Activated B cell treated with CpG ODN at 0.5 μM for 24 hours (primary cell): ENCODE data around the gene USP37. TPM values are rescaled to one million over a fixed set of nuclear protein-coding genes. Genes with fewer than 3 reads are reported as not detected.

Experiments
- ATAC-seq: fragments of 200-7000 bp; cut with Tn5 transposase; one replicate; pipeline ENCODE4 v1.10.0; 2021; ENCODE audit warnings: low read depth, mild to moderate bottlenecking, moderate library complexity
- CTCF ChIA-PET: fragments of 350-600 bp; sonication (Branson Sonifier 250); formaldehyde crosslinking; loops from one replicate; lab custom pipeline; 2021; ENCODE audit warnings: antibody characterized with exemption; lab: Charles Lee
- POLR2A ChIA-PET: fragments of 350-600 bp; sonication (Branson Sonifier 250); formaldehyde crosslinking; loops from one replicate; lab custom pipeline; 2021; ENCODE audit warnings: antibody characterized with exemption; lab: Charles Lee
- DNase-seq: peaks from one replicate; pipeline ENCODE4 v3.0.0; 2022
- H3K27ac Mint-ChIP-seq: one replicate; pipeline ENCODE4 v1.8.0; 2020; ENCODE audit warnings: mixed read lengths
- H3K27me3 Mint-ChIP-seq: one replicate; pipeline ENCODE4 v1.8.0; 2021; ENCODE audit warnings: mixed read lengths
- H3K36me3 Mint-ChIP-seq: one replicate; pipeline ENCODE4 v1.8.0; 2021; ENCODE audit warnings: low read depth, mixed read lengths
- H3K4me1 Mint-ChIP-seq: one replicate; pipeline ENCODE4 v1.8.0; 2021; ENCODE audit warnings: mixed read lengths
- H3K4me3 Mint-ChIP-seq: one replicate; pipeline ENCODE4 v1.8.0; 2020; ENCODE audit warnings: mild to moderate bottlenecking, mixed read lengths
- H3K9me3 Mint-ChIP-seq: one replicate; pipeline ENCODE4 v1.8.0; 2020; ENCODE audit warnings: mixed read lengths
- intact Hi-C: fragments of 100-400 bp; cut with micrococcal nuclease; formaldehyde crosslinking; loops from one replicate; pipeline ENCODE4 v1.15.1; 2024
- total RNA-seq: library from RNA; stranded (reverse); gene quantifications from 2 replicates; pipeline ENCODE4 v1.2.3, GENCODE V29; 2022
- TF ChIP-seq, protein P1 (sequence below): fragments of 200-600 bp; IDR thresholded peaks from one replicate; pipeline ENCODE4 v1.8.0; 2022; ENCODE audit warnings: antibody characterized with exemption, mild to moderate bottlenecking

Gene USP37
- total RNA-seq, 1 donor from 2014 or later = 23.1 TPM

DNA sequence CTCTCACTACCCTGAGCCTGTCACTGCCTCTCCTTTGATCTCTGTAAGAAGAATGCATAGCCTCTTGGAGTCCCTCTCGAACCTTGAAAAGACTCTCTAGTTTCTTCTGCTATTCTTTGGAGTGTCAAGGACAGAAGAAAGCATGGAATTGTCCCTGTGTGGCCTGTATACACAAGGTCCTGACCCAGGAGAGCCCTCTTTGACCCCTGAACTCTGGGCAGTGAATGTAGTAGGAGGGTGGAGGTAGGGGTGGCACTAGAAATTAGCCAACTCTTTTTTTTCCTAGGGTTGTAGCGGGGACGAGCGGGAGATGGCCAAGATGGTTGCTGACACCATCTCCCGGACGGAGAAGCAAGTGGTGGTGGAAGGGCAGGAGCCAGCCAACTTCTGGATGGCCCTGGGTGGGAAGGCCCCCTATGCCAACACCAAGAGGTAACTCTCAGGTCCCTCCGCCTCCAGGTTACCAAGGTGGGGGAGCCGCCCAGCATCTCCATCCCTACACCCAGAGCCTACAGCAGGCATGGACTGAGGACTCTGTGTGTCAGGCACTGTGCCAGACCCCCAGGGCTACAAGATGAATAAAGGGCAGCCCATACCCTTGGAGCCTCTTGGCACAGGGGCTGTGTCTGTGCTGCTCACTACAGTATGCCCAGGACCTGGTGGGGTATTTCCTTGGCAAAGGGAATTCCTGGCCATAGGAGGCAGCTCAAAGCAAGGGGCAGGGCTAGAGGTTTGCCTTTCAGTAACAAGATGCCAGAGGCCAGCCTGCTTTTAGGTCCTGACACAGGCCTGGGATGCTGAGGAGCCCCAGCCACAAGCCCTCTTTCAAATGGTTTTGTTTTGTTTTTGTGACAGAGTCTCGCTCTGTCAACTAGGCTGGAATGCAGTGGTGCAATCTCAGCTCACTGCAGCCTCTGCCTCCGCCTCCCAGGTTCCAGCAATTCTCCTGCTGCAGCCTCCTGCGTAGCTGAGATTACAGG lies 132.9 kb downstream of the USP37 start:
- Mint-ChIP-seq H3K36me3 (no peaks in the 10 kb centered on the region), H3K27ac (no peak overlapping the region)
- POLR2A ChIA-PET = no interaction called here

DNA sequence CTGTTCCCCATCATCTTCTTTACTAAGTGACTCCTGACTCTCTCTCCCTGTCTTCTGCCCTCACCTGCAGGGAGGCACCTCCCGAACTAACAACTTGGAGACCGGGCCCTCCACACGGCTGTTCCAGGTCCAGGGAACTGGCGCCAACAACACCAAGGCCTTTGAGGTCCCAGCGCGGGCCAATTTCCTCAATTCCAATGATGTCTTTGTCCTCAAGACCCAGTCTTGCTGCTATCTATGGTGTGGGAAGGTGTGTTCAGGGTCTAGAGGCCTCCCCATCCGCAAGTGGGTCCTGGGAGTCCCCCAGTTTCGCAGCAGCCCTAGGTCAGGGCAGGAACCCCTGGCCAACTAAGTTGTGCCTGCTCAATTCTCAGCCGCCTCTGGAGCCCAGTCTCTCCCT lies 133.7 kb downstream of the USP37 start:
- CTCF ChIA-PET = no interaction called here
- TF ChIP-seq, protein P1, sequence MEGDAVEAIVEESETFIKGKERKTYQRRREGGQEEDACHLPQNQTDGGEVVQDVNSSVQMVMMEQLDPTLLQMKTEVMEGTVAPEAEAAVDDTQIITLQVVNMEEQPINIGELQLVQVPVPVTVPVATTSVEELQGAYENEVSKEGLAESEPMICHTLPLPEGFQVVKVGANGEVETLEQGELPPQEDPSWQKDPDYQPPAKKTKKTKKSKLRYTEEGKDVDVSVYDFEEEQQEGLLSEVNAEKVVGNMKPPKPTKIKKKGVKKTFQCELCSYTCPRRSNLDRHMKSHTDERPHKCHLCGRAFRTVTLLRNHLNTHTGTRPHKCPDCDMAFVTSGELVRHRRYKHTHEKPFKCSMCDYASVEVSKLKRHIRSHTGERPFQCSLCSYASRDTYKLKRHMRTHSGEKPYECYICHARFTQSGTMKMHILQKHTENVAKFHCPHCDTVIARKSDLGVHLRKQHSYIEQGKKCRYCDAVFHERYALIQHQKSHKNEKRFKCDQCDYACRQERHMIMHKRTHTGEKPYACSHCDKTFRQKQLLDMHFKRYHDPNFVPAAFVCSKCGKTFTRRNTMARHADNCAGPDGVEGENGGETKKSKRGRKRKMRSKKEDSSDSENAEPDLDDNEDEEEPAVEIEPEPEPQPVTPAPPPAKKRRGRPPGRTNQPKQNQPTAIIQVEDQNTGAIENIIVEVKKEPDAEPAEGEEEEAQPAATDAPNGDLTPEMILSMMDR = no peak
- POLR2A ChIA-PET = no interaction called here
- Mint-ChIP-seq H3K36me3 (no peaks in the 10 kb centered on the region), H3K4me3 (no peak overlapping the region), H3K4me1 (peaks cover 18% of the 10 kb centered on the region), H3K9me3 (no peaks in the 10 kb centered on the region), H3K27ac (no peak overlapping the region), H3K27me3 (no peaks in the 10 kb centered on the region)
- intact Hi-C loops = no loop called here
- ATAC-seq (no peak), DNase-seq (no peak)

More for the DNA sequence above, 132.9 kb downstream of the USP37 start:
- intact Hi-C loops = no loop called here
- H3K4me3 Mint-ChIP-seq = no peak overlapping the region
- H3K4me1 Mint-ChIP-seq = peaks cover 20% of the 10 kb centered on the region
- ATAC-seq = no peak
- DNase-seq = no peak
- CTCF ChIA-PET = no interaction called here
- no peaks in the 10 kb centered on the region for H3K9me3 Mint-ChIP-seq
- H3K27me3 Mint-ChIP-seq = no peaks in the 10 kb centered on the region
- TF ChIP-seq, protein P1 = no peak

DNA sequence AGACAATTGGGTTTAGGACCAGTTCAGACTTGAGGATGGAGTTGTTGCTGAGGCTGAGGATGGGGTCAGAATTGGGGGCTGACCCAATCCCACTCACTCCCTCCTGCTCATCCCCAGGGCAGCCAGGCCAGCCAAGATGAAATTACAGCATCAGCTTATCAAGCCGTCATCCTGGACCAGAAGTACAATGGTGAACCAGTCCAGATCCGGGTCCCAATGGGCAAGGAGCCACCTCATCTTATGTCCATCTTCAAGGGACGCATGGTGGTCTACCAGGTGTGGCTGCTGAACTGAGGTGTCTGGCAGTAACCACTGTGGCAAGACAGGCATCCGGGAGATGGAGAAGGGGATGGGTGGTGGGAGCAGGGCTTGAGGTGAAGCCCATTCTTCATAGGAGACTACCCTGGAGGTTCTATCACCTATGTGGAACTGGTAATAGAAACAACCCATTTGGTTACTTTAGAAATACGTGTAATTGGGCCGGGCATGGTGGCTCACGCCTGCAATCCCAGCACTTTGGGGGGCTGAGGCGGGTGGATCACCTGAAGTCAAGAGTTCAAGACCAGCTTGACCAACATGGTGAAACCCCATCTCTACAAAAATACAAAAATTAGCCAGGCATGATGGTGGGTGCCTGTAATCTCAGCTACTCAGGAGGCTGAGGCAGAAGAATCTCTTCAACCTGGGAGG lies 135.3 kb downstream of the USP37 start:
- Mint-ChIP-seq H3K27me3 (no peaks in the 10 kb centered on the region), H3K4me3 (no peak overlapping the region), H3K36me3 (no peaks in the 10 kb centered on the region), H3K27ac (no peak overlapping the region), H3K4me1 (peaks cover 3% of the 10 kb centered on the region), H3K9me3 (no peaks in the 10 kb centered on the region)
- ATAC-seq (no peak), DNase-seq (no peak)
- intact Hi-C loops = no loop called here
- TF ChIP-seq, protein P1 = no peak
- CTCF ChIA-PET = no interaction called here
- POLR2A ChIA-PET = no interaction called here

DNA sequence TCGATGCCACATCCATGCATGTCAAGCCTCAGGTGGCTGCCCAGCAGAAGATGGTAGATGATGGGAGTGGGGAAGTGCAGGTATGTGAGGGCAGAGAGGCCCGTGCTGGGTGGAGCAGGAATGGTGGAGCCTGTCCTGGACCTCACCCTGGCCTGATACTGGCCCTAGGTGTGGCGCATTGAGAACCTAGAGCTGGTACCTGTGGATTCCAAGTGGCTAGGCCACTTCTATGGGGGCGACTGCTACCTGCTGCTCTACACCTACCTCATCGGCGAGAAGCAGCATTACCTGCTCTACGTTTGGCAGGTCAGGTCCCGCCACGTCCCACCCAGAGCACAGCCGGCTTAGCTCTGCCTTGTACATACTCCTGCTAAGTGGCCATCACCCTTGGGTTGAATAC lies 136.3 kb downstream of the USP37 start:
- Mint-ChIP-seq H3K9me3 (no peaks in the 10 kb centered on the region), H3K36me3 (no peaks in the 10 kb centered on the region), H3K4me1 (no peaks in the 10 kb centered on the region), H3K27me3 (no peaks in the 10 kb centered on the region), H3K4me3 (no peak overlapping the region), H3K27ac (no peak overlapping the region)
- ATAC-seq (no peak), DNase-seq (no peak)
- TF ChIP-seq, protein P1 = no peak
- ChIA-PET CTCF (no interaction called here), POLR2A (no interaction called here)
- intact Hi-C loops = no loop called here

DNA sequence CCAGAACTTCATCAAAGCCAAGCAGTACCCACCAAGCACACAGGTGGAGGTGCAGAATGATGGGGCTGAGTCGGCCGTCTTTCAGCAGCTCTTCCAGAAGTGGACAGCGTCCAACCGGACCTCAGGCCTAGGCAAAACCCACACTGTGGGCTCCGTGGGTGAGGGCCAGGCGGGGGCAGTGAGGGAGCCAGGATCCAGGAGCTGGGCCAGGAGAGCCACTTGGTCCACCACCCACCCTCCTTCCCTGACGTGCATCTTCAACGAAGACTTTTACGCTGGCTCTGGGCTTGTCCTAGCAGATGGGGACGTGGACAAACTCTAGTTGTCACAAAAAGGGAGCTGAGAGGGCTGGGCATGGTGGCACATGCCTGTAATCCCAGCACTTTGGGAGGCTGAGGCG lies 137.4 kb downstream of the USP37 start:
- Mint-ChIP-seq H3K36me3 (no peaks in the 10 kb centered on the region), H3K4me3 (no peak overlapping the region), H3K4me1 (no peaks in the 10 kb centered on the region), H3K27ac (no peak overlapping the region), H3K9me3 (no peaks in the 10 kb centered on the region), H3K27me3 (no peaks in the 10 kb centered on the region)
- intact Hi-C loops = no loop called here
- POLR2A ChIA-PET = no interaction called here
- ATAC-seq (no peak), DNase-seq (no peak)
- TF ChIP-seq, protein P1 = no peak
- CTCF ChIA-PET = no interaction called here
